Daoy (cell line): ENCODE data around the gene GORASP2. TPM values are rescaled to one million over a fixed set of nuclear protein-coding genes. Genes with fewer than 3 reads are reported as not detected.
A peak's percentile ranks its signal among the peaks of the same experiment; 100 is the strongest.

Source experiments
- DNase-seq: peaks from one replicate; pipeline ENCODE4 v3.0.0-alpha.2; 2015; ENCODE audit warnings: low read depth
- total RNA-seq: library from RNA; depleted of rRNA; stranded (reverse); fragments of >200 nt; shearing (Covaris generic); gene quantifications from 2 replicates; pipeline ENCODE4 v1.2.3, GENCODE V29; 2014

The GORASP2 gene
- total RNA-seq, 1 experiment from 2014 or later, result 43.3 TPM

- DNase-seq, result no peak
Measured at GRCh38 chr2:170922634-170923494, 6.2 kb upstream of the GORASP2 start.

- no peak for DNase-seq
Measured at GRCh38 chr2:170923799-170924198, 5.3 kb upstream of the GORASP2 start.

- DNase-seq, result no peak
Measured at GRCh38 chr2:170924969-170925368, 4.1 kb upstream of the GORASP2 start.

- DNase-seq, result no peak
Measured at GRCh38 chr2:170925923-170926322, 3.1 kb upstream of the GORASP2 start.

GRCh38 chr2:170926743-170927297 lies 2.2 kb upstream of the GORASP2 start:
- no peak for DNase-seq

- DNase-seq, result no peak
Measured at GRCh38 chr2:170928036-170928823, 823 bp upstream of the GORASP2 start.

- peak; percentile 41 for DNase-seq
Measured at GRCh38 chr2:170929686-170930050, 615 bp downstream of the GORASP2 start.

- peak; percentile 41 for DNase-seq
Measured at GRCh38 chr2:170930131-170930990, 1.3 kb downstream of the GORASP2 start.

- DNase-seq, result no peak
Measured at GRCh38 chr2:170930991-170931266, 1.9 kb downstream of the GORASP2 start.

- DNase-seq, result no peak
Measured at GRCh38 chr2:170932166-170932565, 3.1 kb downstream of the GORASP2 start.

- no peak for DNase-seq
Measured at GRCh38 chr2:170932948-170933347, 3.9 kb downstream of the GORASP2 start.

- no peak for DNase-seq
Measured at GRCh38 chr2:170937709-170938379, 8.8 kb downstream of the GORASP2 start.

GRCh38 chr2:170940066-170940465 lies 11.0 kb downstream of the GORASP2 start:
- DNase-seq, result no peak

GRCh38 chr2:170942615-170943014 lies 13.6 kb downstream of the GORASP2 start:
- DNase-seq, result no peak

GRCh38 chr2:170943041-170943440 lies 14.0 kb downstream of the GORASP2 start:
- DNase-seq, result no peak

- DNase-seq, result no peak
Measured at GRCh38 chr2:170943596-170943995, 14.5 kb downstream of the GORASP2 start.

GRCh38 chr2:170944545-170944944 lies 15.5 kb downstream of the GORASP2 start:
- DNase-seq, result no peak

GRCh38 chr2:170949415-170949814 lies 20.4 kb downstream of the GORASP2 start:
- DNase-seq, result no peak

GRCh38 chr2:170950221-170950761 lies 21.2 kb downstream of the GORASP2 start:
- DNase-seq, result no peak

- DNase-seq, result no peak
Measured at GRCh38 chr2:170953941-170954340, 24.9 kb downstream of the GORASP2 start.

GRCh38 chr2:170963386-170963785 lies 34.3 kb downstream of the GORASP2 start:
- DNase-seq, result no peak
